OCI-LY7 (cell line): Measurements from ENCODE around the gene C5orf15. TPM values are rescaled to one million over a fixed set of nuclear protein-coding genes. Genes with fewer than 3 reads are reported as not detected.

Experiments used
- BruUV-seq: library from RNA; stranded (reverse); fragments of 400-500 nt; replicated peaks from 2 replicates; lab custom pipeline; 2021; lab: Mats Ljungman, UMichigan
- CTCF ChIA-PET: fragments of 300-600 bp; sonication (Branson Sonifier 250); formaldehyde crosslinking; loops from one replicate; lab custom pipeline; 2022; ENCODE audit warnings: antibody characterized with exemption; ENCODE audit not compliant: unreplicated experiment; lab: Charles Lee
- POLR2A ChIA-PET: fragments of 300-600 bp; sonication (Branson Sonifier 250); formaldehyde crosslinking; loops from one replicate; lab custom pipeline; 2022; ENCODE audit warnings: antibody characterized with exemption; lab: Charles Lee
- DNase-seq: peaks from one replicate; pipeline ENCODE4 v3.0.0-alpha.2; 2015; ENCODE audit warnings: low spot score
- H2AFZ ChIP-seq: fragments of 200-600 bp; sonication (generic), shearing (Covaris generic); 2 replicates; pipeline ENCODE4 v1.6.1; 2014; ENCODE audit warnings: mild to moderate bottlenecking, antibody characterized with exemption, low read length, moderate library complexity
- H3K27ac ChIP-seq: fragments of 200-600 bp; sonication (generic); 2 replicates; pipeline ENCODE4 v1.5.1; 2014; ENCODE audit warnings: mixed run types, low read depth, mild to moderate bottlenecking, moderate library complexity, low read length, inconsistent platforms; ENCODE audit not compliant: poor library complexity, severe bottlenecking
- H3K36me3 ChIP-seq: fragments of 200-600 bp; sonication (generic); 2 replicates; pipeline ENCODE4 v1.6.1; 2014; ENCODE audit warnings: mild to moderate bottlenecking, antibody characterized with exemption, low read length, moderate library complexity, mixed read lengths; ENCODE audit not compliant: insufficient read depth
- H3K4me1 ChIP-seq: fragments of 200-600 bp; sonication (generic); 2 replicates; pipeline ENCODE4 v1.5.1; 2014; ENCODE audit warnings: mild to moderate bottlenecking, low read length; ENCODE audit not compliant: insufficient read depth, poor library complexity, severe bottlenecking
- H3K4me2 ChIP-seq: fragments of 200-600 bp; sonication (generic); 2 replicates; pipeline ENCODE4 v1.6.1; 2014; ENCODE audit warnings: mild to moderate bottlenecking, low read length
- H3K4me3 ChIP-seq: fragments of 200-600 bp; sonication (generic); 2 replicates; pipeline ENCODE4 v1.5.1; 2014; ENCODE audit warnings: mild to moderate bottlenecking, low read depth, low read length; ENCODE audit not compliant: poor library complexity, severe bottlenecking
- H3K79me2 ChIP-seq: fragments of 200-600 bp; sonication (generic); 2 replicates; pipeline ENCODE4 v1.6.1; 2016; ENCODE audit warnings: low read depth, mild to moderate bottlenecking, low read length, moderate library complexity, mixed read lengths; ENCODE audit not compliant: insufficient read depth
- H3K9me2 ChIP-seq: fragments of 200-600 bp; sonication (generic); 2 replicates; pipeline ENCODE4 v1.6.1; 2016; ENCODE audit warnings: mild to moderate bottlenecking, low read length, mixed read lengths; ENCODE audit not compliant: insufficient read depth
- H3K9me3 ChIP-seq: fragments of 200-600 bp; sonication (generic); 2 replicates; pipeline ENCODE4 v1.6.1; 2014; ENCODE audit warnings: mild to moderate bottlenecking, mixed run types, low read length, mixed read lengths
- H4K20me1 ChIP-seq: fragments of 200-600 bp; sonication (generic); 2 replicates; pipeline ENCODE4 v1.6.1; 2014; ENCODE audit warnings: mild to moderate bottlenecking, antibody characterized with exemption, low read length, moderate library complexity, mixed read lengths; ENCODE audit not compliant: insufficient read depth
- EZH2phosphoT487 ChIP-seq: fragments of 200-600 bp; sonication (generic); IDR thresholded peaks from 2 replicates; pipeline ENCODE4 v1.6.1; 2018; ENCODE audit warnings: low read depth, borderline replicate concordance, mild to moderate bottlenecking, mixed run types, antibody characterized with exemption, low read length, moderate library complexity, mixed read lengths
- intact Hi-C: fragments of 100-400 bp; cut with micrococcal nuclease; formaldehyde crosslinking; loops from one replicate; pipeline ENCODE4 v1.10.0; 2022; ENCODE audit not compliant: unreplicated experiment
- total RNA-seq, 2 experiments: library from RNA; depleted of rRNA in 1 of 2; stranded (reverse); fragments of >200 nt in 1 of 2; shearing (Covaris generic) in 1 of 2; gene quantifications; 2 replicates each; pipeline ENCODE4 v1.2.3, GENCODE V29; 2014 to 2022
- TF ChIP-seq, protein P1 (sequence below): fragments of 200-600 bp; sonication (generic); conservative IDR thresholded peaks from 2 replicates; pipeline ENCODE4 v1.5.1; 2014; ENCODE audit warnings: mild to moderate bottlenecking, antibody characterized with exemption, low read length, moderate library complexity, mixed read lengths

The C5orf15 gene
- total RNA-seq, 2 experiments from 2014 or later, result 32.2 to 46.4 TPM

GRCh38 chr5:133963493-133964128 is 4.8 kb downstream of the C5orf15 start:
- Histone ChIP-seq H4K20me1 (0 out of 2 replicates have a peak, but pooled peaks cover 8% of the 10 kb centered on the region), H3K4me1 (peaks cover 16% of the 10 kb centered on the region), H3K4me2 (no peak overlapping the region), H3K36me3 (peaks cover 20% of the 10 kb centered on the region; the same call in 1 of the 2 replicates), H3K9me3 (0 out of 2 replicates have a peak, but pooled peaks cover 4% of the 10 kb centered on the region), H3K9me2 (no peaks in the 10 kb centered on the region), H3K79me2 (peaks cover 50% of the 10 kb centered on the region; the same call in 1 of the 2 replicates), H2AFZ (no peak overlapping the region), H3K27ac (no peak overlapping the region), H3K4me3 (no peak overlapping the region)
- BruUV-seq, result no TSS peak
- DNase-seq, result no peak
- intact Hi-C loops, result no loop called here
- CTCF ChIA-PET, result no interaction called here
- TF ChIP-seq, protein P1, sequence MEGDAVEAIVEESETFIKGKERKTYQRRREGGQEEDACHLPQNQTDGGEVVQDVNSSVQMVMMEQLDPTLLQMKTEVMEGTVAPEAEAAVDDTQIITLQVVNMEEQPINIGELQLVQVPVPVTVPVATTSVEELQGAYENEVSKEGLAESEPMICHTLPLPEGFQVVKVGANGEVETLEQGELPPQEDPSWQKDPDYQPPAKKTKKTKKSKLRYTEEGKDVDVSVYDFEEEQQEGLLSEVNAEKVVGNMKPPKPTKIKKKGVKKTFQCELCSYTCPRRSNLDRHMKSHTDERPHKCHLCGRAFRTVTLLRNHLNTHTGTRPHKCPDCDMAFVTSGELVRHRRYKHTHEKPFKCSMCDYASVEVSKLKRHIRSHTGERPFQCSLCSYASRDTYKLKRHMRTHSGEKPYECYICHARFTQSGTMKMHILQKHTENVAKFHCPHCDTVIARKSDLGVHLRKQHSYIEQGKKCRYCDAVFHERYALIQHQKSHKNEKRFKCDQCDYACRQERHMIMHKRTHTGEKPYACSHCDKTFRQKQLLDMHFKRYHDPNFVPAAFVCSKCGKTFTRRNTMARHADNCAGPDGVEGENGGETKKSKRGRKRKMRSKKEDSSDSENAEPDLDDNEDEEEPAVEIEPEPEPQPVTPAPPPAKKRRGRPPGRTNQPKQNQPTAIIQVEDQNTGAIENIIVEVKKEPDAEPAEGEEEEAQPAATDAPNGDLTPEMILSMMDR, result no peak
- no peak for TF ChIP-seq EZH2phosphoT487
- POLR2A ChIA-PET, result interaction anchor here (0.8 to 1.7 kb wide), 4 partner anchors 12 to 40 kb away, joined by 3 to 4 read pairs (median 4); no protein-coding TSS in a partner anchor

- POLR2A ChIA-PET, result interaction anchor here (0.8 to 1.7 kb wide), 5 partner anchors 11 to 158 kb away, joined by 3 to 4 read pairs (median 3); no protein-coding TSS in a partner anchor
- no TSS peak for BruUV-seq
- no peak for DNase-seq
Measured at GRCh38 chr5:133962801-133963476, 5.5 kb downstream of the C5orf15 start.

More at GRCh38 chr5:133962801-133963476, 5.5 kb downstream of the C5orf15 start:
- Histone ChIP-seq H3K79me2 (peaks cover 51% of the 10 kb centered on the region; the same call in 1 of the 2 replicates), H4K20me1 (0 out of 2 replicates have a peak, but pooled peaks cover 8% of the 10 kb centered on the region), H3K9me2 (no peaks in the 10 kb centered on the region), H3K36me3 (peaks cover 27% of the 10 kb centered on the region), H3K4me2 (no peak overlapping the region), H3K9me3 (0 out of 2 replicates have a peak, but pooled peaks cover 4% of the 10 kb centered on the region), H3K4me3 (no peak overlapping the region), H3K4me1 (peaks cover 18% of the 10 kb centered on the region), H3K27ac (no peak overlapping the region), H2AFZ (no peak overlapping the region)
- TF ChIP-seq, protein P1, result no peak
- no peak for TF ChIP-seq EZH2phosphoT487
- CTCF ChIA-PET, result no interaction called here
- intact Hi-C loops, result no loop called here
